AG04449 (cell line): Measurements from ENCODE around the gene ENTPD7.

Experiments used
- CTCF ChIA-PET: fragments of 350-600 bp; formaldehyde crosslinking; extraction: SDS; loops from one replicate; lab custom pipeline; 2021; ENCODE audit warnings: antibody characterized with exemption; lab: Yijun Ruan, JAX
- POLR2A ChIA-PET: fragments of 400-600, 350-600 bp; formaldehyde crosslinking; extraction: SDS; loops from one replicate; lab custom pipeline; 2020; ENCODE audit warnings: antibody characterized with exemption, inconsistent platforms; lab: Yijun Ruan, JAX
- DNase-seq: peaks from one replicate; pipeline ENCODE4 v3.0.0-alpha.2; 2010; ENCODE audit warnings: low read depth, low spot score
- H3K4me3 ChIP-seq: 2 replicates; pipeline ENCODE4 v1.5.1; 2011; ENCODE audit warnings: low read depth, mild to moderate bottlenecking, control low read depth, low read length
- TF ChIP-seq, protein P1 (sequence below): IDR thresholded peaks from one replicate; pipeline ENCODE4 v1.5.1; 2011; ENCODE audit warnings: mild to moderate bottlenecking, moderate library complexity, low read length, control low read depth, inconsistent platforms; ENCODE audit not compliant: insufficient read depth; ENCODE audit errors: missing control alignments

The ENTPD7 gene

DNA sequence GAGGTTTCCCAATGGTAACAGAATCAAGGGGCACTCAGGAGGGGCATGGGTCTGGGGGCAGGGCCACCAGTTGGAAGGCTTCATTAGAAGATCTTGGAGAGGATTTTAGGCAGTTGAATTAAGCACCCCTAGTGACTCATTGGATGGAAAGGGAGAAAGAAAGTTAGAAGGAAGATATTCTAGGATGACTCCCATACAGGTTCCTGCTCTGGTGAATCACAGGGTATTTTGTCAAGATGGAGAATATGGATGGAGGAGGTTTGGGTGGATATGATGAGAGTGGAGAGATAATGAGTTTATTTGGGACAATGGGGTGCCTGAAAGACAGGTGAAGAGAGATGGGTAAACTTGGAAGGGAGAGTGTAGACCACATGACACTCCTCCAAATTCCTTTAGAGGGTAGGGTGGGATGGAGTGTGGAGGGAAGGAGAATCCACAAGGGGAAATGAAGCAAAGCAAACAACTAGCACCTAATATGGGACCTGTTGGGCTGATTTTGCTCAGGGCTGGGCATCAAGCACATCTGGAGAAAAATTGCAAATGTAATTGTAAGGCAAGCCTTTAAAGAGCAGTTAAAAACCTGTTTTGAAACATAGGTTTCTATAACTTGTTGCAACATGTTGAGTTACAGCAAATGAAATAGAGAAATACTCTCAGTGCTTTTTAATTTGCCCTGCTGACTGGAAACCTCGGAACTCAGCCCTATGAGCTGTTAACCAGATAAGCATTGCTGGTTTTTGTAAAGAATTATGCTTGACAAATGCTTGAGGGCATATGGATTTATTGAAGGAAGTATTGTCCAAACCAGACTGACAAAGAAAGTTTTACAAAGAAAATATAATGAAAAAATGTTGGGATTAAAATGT is 2.9 kb upstream of the ENTPD7 start:
- no peak overlapping the region for H3K4me3 ChIP-seq
- no peak for DNase-seq
- ChIA-PET CTCF (no interaction called here), POLR2A (no interaction called here)
- TF ChIP-seq, protein P1, sequence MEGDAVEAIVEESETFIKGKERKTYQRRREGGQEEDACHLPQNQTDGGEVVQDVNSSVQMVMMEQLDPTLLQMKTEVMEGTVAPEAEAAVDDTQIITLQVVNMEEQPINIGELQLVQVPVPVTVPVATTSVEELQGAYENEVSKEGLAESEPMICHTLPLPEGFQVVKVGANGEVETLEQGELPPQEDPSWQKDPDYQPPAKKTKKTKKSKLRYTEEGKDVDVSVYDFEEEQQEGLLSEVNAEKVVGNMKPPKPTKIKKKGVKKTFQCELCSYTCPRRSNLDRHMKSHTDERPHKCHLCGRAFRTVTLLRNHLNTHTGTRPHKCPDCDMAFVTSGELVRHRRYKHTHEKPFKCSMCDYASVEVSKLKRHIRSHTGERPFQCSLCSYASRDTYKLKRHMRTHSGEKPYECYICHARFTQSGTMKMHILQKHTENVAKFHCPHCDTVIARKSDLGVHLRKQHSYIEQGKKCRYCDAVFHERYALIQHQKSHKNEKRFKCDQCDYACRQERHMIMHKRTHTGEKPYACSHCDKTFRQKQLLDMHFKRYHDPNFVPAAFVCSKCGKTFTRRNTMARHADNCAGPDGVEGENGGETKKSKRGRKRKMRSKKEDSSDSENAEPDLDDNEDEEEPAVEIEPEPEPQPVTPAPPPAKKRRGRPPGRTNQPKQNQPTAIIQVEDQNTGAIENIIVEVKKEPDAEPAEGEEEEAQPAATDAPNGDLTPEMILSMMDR = no peak

DNA sequence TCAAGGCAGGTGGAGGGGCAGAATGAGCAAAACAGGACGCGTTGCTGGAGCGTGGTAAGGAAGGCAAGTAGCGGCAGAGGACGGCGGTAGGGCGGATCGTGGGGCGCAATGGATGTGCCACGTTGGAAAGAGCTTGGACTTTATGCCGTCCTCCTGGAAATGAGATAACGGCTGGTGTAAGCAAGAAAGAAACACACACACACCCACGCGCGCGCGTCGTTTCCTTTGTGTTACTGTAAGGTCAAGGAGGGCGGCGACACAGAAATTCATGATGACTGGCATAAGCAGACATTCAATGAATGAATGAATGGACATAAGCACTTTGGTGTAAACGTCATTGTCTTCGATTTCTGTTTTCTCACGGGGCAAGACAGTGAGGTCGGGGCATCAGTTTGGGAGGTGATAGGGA is 683 bp upstream of the ENTPD7 start:
- ChIA-PET POLR2A (interaction anchor here (0.7 to 1.1 kb wide), 5 partner anchors 37 to 256 kb away, joined by 3 to 9 read pairs (median 3); no protein-coding TSS in a partner anchor), CTCF (interaction anchor here (1.1 to 4.5 kb wide), 8 partner anchors 10 to 223 kb away, joined by 3 to 20 read pairs (median 5); partner anchors contain the start of genes COX15 and CUTC)
- TF ChIP-seq, protein P1 = no peak
- peak overlapping the region; percentile 91 for H3K4me3 ChIP-seq
- no peak for DNase-seq

DNA sequence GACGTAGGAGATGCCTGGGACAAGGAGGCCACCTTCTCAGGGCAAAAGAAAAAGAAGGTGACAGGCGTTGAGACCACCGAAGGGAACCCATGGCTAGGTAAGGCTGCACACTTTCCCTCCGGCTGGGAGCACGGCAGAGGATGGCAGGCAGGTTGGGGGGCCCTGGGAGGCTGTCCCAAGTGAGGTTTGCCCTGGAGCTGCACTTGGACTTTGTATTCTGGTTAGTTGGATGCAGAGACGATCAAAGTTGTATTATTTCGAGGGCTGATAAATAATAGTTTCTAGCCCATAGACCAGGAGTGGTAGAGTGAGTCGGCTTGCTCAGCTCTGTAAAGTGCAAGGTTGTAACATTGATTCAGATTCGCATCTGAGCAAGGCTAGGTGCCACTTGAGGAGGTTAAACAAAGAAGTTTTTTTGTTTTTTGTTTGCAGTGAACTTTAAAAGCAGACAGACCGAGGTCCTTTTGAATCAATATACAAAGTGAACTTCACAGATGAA is 608 bp downstream of the ENTPD7 start:
- peak overlapping the region; percentile 91 for H3K4me3 ChIP-seq
- ChIA-PET POLR2A (no interaction called here), CTCF (interaction anchor here (0.8 to 4.5 kb wide), 7 partner anchors 8 to 72 kb away, joined by 3 to 20 read pairs (median 4); partner anchors contain the start of genes COX15 and CUTC)
- TF ChIP-seq, protein P1 = no peak
- no peak for DNase-seq

DNA sequence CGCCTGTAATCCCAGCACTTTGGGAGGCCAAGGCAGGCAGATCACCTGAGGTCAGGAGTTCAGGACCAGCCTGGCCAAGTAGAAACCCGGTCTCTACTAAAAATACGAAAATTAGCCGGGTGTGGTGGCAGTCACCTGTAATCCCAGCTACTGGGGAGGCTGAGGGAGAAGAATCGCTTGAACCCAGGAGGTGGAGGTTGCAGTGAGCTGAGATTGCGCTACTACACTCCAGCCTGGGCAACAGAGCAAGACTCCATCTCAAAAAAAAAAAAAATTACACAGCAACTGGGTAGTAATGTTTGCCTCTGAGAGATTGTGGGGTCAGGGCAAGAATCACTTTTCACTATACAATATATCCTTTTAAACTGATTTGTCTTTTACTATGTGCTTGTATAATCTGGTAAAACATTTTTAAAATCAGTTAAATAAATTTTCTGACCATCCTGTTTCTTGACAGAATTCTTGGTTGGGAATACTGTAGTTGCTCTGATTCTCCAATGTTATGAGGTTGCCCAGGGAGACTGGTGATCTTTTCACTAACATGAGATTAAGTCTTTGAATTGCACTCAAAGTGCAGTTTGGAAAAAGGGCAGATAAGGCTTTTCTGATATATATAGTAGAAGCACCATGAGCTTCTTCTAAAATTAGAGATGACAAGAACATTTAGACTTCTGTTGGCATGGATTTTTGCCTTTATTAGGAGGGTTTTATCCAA is 1.5 kb downstream of the ENTPD7 start:
- ChIA-PET CTCF (interaction anchor here (0.8 to 4.5 kb wide), 5 partner anchors 8 to 230 kb away, joined by 3 to 20 read pairs (median 4); no protein-coding TSS in a partner anchor), POLR2A (interaction anchor here (0.6 to 1.3 kb wide), 2 partner anchors 40 to 932 kb away, joined by 3 read pairs; no protein-coding TSS in a partner anchor)
- DNase-seq = no peak
- TF ChIP-seq, protein P1 = no peak
- H3K4me3 ChIP-seq = peak overlapping the region; percentile 91

DNA sequence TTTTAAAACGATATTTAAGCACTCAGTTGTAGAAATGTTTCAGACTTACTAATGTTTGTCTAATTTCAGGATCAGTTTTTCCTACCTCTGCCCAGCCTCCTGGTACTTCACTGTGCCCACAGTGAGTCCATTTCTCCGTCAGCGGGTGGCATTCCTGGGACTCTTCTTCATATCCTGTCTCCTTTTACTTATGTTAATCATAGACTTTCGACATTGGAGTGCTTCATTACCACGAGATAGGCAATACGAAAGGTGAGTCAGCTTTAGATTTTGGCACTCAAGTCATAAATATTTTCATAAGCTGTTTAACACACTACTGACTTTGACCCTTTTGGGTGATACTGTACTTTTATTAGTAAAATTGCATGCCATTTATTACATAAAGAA is 2.1 kb downstream of the ENTPD7 start:
- CTCF ChIA-PET = interaction anchor here (1.5 to 4.5 kb wide), 3 partner anchors 16 to 50 kb away, joined by 3 to 20 read pairs (median 12); no protein-coding TSS in a partner anchor

More for the DNA sequence above, 2.1 kb downstream of the ENTPD7 start:
- TF ChIP-seq, protein P1 = no peak
- DNase-seq = peak; percentile 85
- peak overlapping the region; percentile 31 for H3K4me3 ChIP-seq
- POLR2A ChIA-PET = interaction anchor here (0.6 to 1.3 kb wide), 2 partner anchors 40 to 931 kb away, joined by 3 read pairs; no protein-coding TSS in a partner anchor
